HepG2 (cell line): ENCODE measurements around the gene ZNF467. TPM values are rescaled to one million over a fixed set of nuclear protein-coding genes. Genes with fewer than 3 reads are reported as not detected.

Experiments used
- ATAC-seq: fragments of 200-7000 bp; cut with Tn5 transposase; 3 replicates; pipeline ENCODE4 v1.9.1; 2020; ENCODE audit warnings: mild to moderate bottlenecking, moderate library complexity
- Bru-seq: library from RNA; stranded (reverse); fragments of 400-500 nt; gene quantifications from one replicate; lab custom pipeline; 2021; lab: Mats Ljungman, UMichigan
- BruChase-seq, 2 experiments: library from RNA; stranded (reverse); fragments of 400-500 nt; gene quantifications; one replicate each; lab custom pipeline; 2021; lab: Mats Ljungman, UMichigan
- BruUV-seq: library from RNA; stranded (reverse); fragments of 400-500 nt; replicated peaks from 2 replicates; lab custom pipeline; 2021; lab: Mats Ljungman, UMichigan
- CTCF ChIA-PET: fragments of 300-600 bp; formaldehyde crosslinking; extraction: SDS; loops from one replicate; lab custom pipeline; 2021; ENCODE audit warnings: low total read pairs, inconsistent platforms, low intra/inter-chr PET ratio; lab: Yijun Ruan, JAX
- POLR2A ChIA-PET: fragments of 350-600 bp; sonication (Branson Sonifier 250); formaldehyde crosslinking; loops from one replicate; lab custom pipeline; 2020; ENCODE audit warnings: antibody characterized with exemption, inconsistent platforms; lab: Yijun Ruan, JAX
- DNase-seq: peaks from one replicate; pipeline ENCODE4 v3.0.0-alpha.2; 2015; ENCODE audit warnings: low spot score
- FAIRE-seq: peaks from 3 replicates; lab custom pipeline; 2011; peaks lifted over from hg19 to GRCh38; lab: Jason Lieb, UNC
- H2AFZ ChIP-seq: one replicate; pipeline ENCODE4 v1.6.1; 2011; ENCODE audit warnings: low read length, inconsistent platforms
- H3K27ac ChIP-seq: fragments of 300-600 bp; 3 replicates; pipeline ENCODE4 v1.8.0; 2011; ENCODE audit warnings: mixed run types, mild to moderate bottlenecking, mixed read lengths, low read length, inconsistent platforms; ENCODE audit not compliant: insufficient read depth; ENCODE audit errors: extremely low read length
- H3K27me3 ChIP-seq, 2 experiments: fragments of 200-600 bp in 1 of 2; 2 replicates in 1 of 2; 3 replicates in 1 of 2; pipeline versions ENCODE4 v1.6.0 to v1.8.0; 2011; ENCODE audit warnings: low read length in 2 of 2, mild to moderate bottlenecking in 2 of 2, moderate library complexity in 2 of 2, inconsistent platforms in 1 of 2; ENCODE audit not compliant: insufficient read depth in 2 of 2, control insufficient read depth in 1 of 2
- H3K36me3 ChIP-seq, 2 experiments: fragments of 200-600 bp in 1 of 2; replicated peaks in 1 of 2; 2 replicates in 1 of 2; 3 replicates in 1 of 2; pipeline versions ENCODE4 v1.5.1 to v1.8.0; 2011; ENCODE audit warnings: low read length in 2 of 2, inconsistent platforms in 1 of 2; ENCODE audit not compliant: insufficient read depth in 2 of 2, control insufficient read depth in 1 of 2
- H3K4me1 ChIP-seq: 2 replicates; pipeline ENCODE4 v1.5.1; 2012; ENCODE audit warnings: low read length, inconsistent platforms; ENCODE audit not compliant: insufficient read depth
- H3K4me2 ChIP-seq: 2 replicates; pipeline ENCODE4 v1.6.0; 2011; ENCODE audit warnings: low read depth, low read length, inconsistent platforms
- H3K4me3 ChIP-seq, 3 experiments: fragments of 200-600 bp in 1 of 3; sonication (generic), shearing (Covaris generic) in 1 of 3; replicated peaks in 1 of 3; 2 replicates each; pipeline ENCODE4 v1.5.1; 2011 to 2016; ENCODE audit warnings: low read length in 3 of 3, inconsistent platforms in 2 of 3, low read depth in 2 of 3, mild to moderate bottlenecking in 2 of 3, control low read depth in 1 of 3, mixed read lengths in 1 of 3; ENCODE audit not compliant: insufficient read depth in 1 of 3
- H3K79me2 ChIP-seq: one replicate; pipeline ENCODE4 v1.6.1; 2011; ENCODE audit warnings: low read length, inconsistent platforms; ENCODE audit not compliant: insufficient read depth
- H3K9ac ChIP-seq: 2 replicates; pipeline ENCODE4 v1.6.0; 2011; ENCODE audit warnings: mild to moderate bottlenecking, low read depth, low read length, inconsistent platforms; ENCODE audit not compliant: insufficient read depth
- H3K9me3 ChIP-seq: 2 replicates; pipeline ENCODE4 v1.5.1; 2012; ENCODE audit warnings: mild to moderate bottlenecking, low read length
- H4K20me1 ChIP-seq: 2 replicates; pipeline ENCODE4 v1.6.0; 2011; ENCODE audit warnings: inconsistent platforms, mild to moderate bottlenecking, low read length, moderate library complexity; ENCODE audit not compliant: insufficient read depth
- HCFC1 ChIP-seq: fragments of 150-350 bp; IDR thresholded peaks from 2 replicates; pipeline ENCODE4 v1.6.1; 2014; ENCODE audit warnings: low read depth, low read length
- HNRNPK ChIP-seq: fragments of 200-400 bp; formaldehyde crosslinking; IDR thresholded peaks from 2 replicates; pipeline ENCODE4 v1.6.1; 2018; ENCODE audit warnings: low read length, low read depth, moderate library complexity, mild to moderate bottlenecking; ENCODE audit not compliant: poor library complexity, severe bottlenecking
- HNRNPL ChIP-seq: fragments of 200-400 bp; formaldehyde crosslinking; IDR thresholded peaks from 2 replicates; pipeline ENCODE4 v1.6.1; 2017; ENCODE audit warnings: mild to moderate bottlenecking, low read depth, low read length
- PATZ1 ChIP-seq: sonication (generic); formaldehyde crosslinking; IDR thresholded peaks from 2 replicates; pipeline ENCODE4 v1.4.0; 2020; ENCODE audit warnings: missing genetic modification reagents
- PCBP1 ChIP-seq: fragments of 200-400 bp; formaldehyde crosslinking; IDR thresholded peaks from 2 replicates; pipeline ENCODE4 v1.6.1; 2017; ENCODE audit warnings: mild to moderate bottlenecking, low read depth, low read length, borderline replicate concordance
- SNAPC2 ChIP-seq: sonication (generic); formaldehyde crosslinking; IDR thresholded peaks from 2 replicates; pipeline ENCODE4 v1.8.1; 2022; ENCODE audit warnings: mild to moderate bottlenecking, missing genetic modification reagents
- ZNF263 ChIP-seq: sonication (generic); formaldehyde crosslinking; IDR thresholded peaks from 2 replicates; pipeline ENCODE4 v1.4.0; 2020; ENCODE audit warnings: missing genetic modification reagents
- WGBS: methylation state at CpG from one replicate; pipeline ENCODE4 v1.1.6; 2017; ENCODE audit warnings: low lambda C conversion rate; 5-methylcytosine and 5-hydroxymethylcytosine counted together
- in situ Hi-C: cut with HindIII; loops from 2 replicates; pipeline ENCODE4 v1.10.0; 2017; ENCODE audit warnings: low pct_unique_long_range_greater_than_20kb; ENCODE audit not compliant: extremely low pct_ligation_motif_present
- intact Hi-C: fragments of 100-400 bp; cut with micrococcal nuclease; formaldehyde crosslinking; loops from one replicate; pipeline ENCODE4 v1.10.0; 2022; ENCODE audit not compliant: unreplicated experiment
- long read RNA-seq, 2 experiments: library from RNA in 1 of 2; library from polyadenylated mRNA in 1 of 2; stranded (forward) in 1 of 2; unstranded in 1 of 2; transcript quantifications; one replicate each; pipeline ENCODE4 v2.0.0, GENCODE V29; 2019 to 2022
- polyA minus RNA-seq, 3 experiments: library from RNA; depleted of rRNA, polyadenylated mRNA; stranded (reverse); fragments of >200 nt; gene quantifications; 2 replicates each; pipeline ENCODE4 v1.2.3, GENCODE V29; 2011; ENCODE audit warnings: low replicate concordance in 1 of 3
- polyA plus RNA-seq, 8 experiments: library from polyadenylated mRNA; depleted of rRNA in 3 of 8; stranded (reverse) in 7 of 8; unstranded in 1 of 8; fragments of >200 nt; fragmentation: Illumina TruSeq in 4 of 8; extraction: Trizol in 4 of 8; gene quantifications; 2 replicates each; pipeline versions ENCODE4 v1.2.1 to v1.2.3, GENCODE V29; 2011 to 2016; ENCODE audit warnings: low read depth in 4 of 8, missing spikeins in 1 of 8, mixed read lengths in 1 of 8; ENCODE audit not compliant: insufficient read depth in 1 of 8
- total RNA-seq, 5 experiments: library from RNA; depleted of rRNA; stranded (reverse); fragments of >200 nt; fragmentation: Illumina TruSeq; extraction: Trizol; gene quantifications; 2 replicates each; pipeline ENCODE4 v1.2.3, GENCODE V29; 2016; ENCODE audit warnings: low read depth in 1 of 5

The ZNF467 gene
- total RNA-seq (2016; rRNA removed; fragmentation: Illumina TruSeq; extraction: Trizol): not detected in 2 replicates
- total RNA-seq (2016; cell fraction: cytosol; rRNA removed; fragmentation: Illumina TruSeq; extraction: Trizol; ENCODE audit: low read depth): not detected in 2 replicates
- total RNA-seq (2016; cell fraction: insoluble cytoplasmic fraction; rRNA removed; fragmentation: Illumina TruSeq; extraction: Trizol): not detected in 2 replicates
- not detected in 2 replicates for total RNA-seq (2016; cell fraction: membrane; rRNA removed; fragmentation: Illumina TruSeq; extraction: Trizol)
- not detected in 2 replicates for total RNA-seq (2016; cell fraction: nucleus; rRNA removed; fragmentation: Illumina TruSeq; extraction: Trizol)
- 0.03 TPM in 1 of 2 replicates, not detected in the other for polyA plus RNA-seq (2011; rRNA removed)
- polyA plus RNA-seq (2011; cell fraction: cytosol; rRNA removed): 0.01 and 0.04 TPM in 2 replicates
- 0.27 and 0.28 TPM in 2 replicates for polyA plus RNA-seq (2011; cell fraction: nucleus; rRNA removed)
- polyA plus RNA-seq (2012): not detected in 2 replicates
- 0.05 and 0.08 TPM in 2 replicates for polyA plus RNA-seq (2016; cell fraction: cytosol; fragmentation: Illumina TruSeq; extraction: Trizol; ENCODE audit: low read depth)
- not detected in 2 replicates for polyA plus RNA-seq (2016; cell fraction: insoluble cytoplasmic fraction; fragmentation: Illumina TruSeq; extraction: Trizol; ENCODE audit: low read depth)
- polyA plus RNA-seq (2016; cell fraction: membrane; fragmentation: Illumina TruSeq; extraction: Trizol; ENCODE audit: low read depth): not detected in 2 replicates
- not detected in 2 replicates for polyA plus RNA-seq (2016; cell fraction: nucleus; fragmentation: Illumina TruSeq; extraction: Trizol; ENCODE audit: insufficient read depth, low read depth)
- polyA minus RNA-seq (2011; rRNA and poly(A)+ RNA removed; ENCODE audit: low replicate concordance): 0.06 TPM in 1 of 2 replicates, not detected in the other
- not detected in 2 replicates for polyA minus RNA-seq (2011; cell fraction: cytosol; rRNA and poly(A)+ RNA removed)
- polyA minus RNA-seq (2011; cell fraction: nucleus; rRNA and poly(A)+ RNA removed): not detected in 2 replicates
- Bru-seq, nascent RNA: not detected
- percentile 14 among the genes with signal in this experiment for BruChase-seq, experiment 1, labeled RNA remaining after a 6-hour chase
- BruChase-seq, experiment 2, labeled RNA remaining after a 2-hour chase: not detected
- long read RNA-seq, experiment 1: 0 reads
- long read RNA-seq, experiment 2, partial matches to known transcripts: 0 of 1 reads
- long read RNA-seq, experiment 2, other reads (novel, unspliced or antisense): 0 of 1 reads

- FAIRE-seq (no peak), DNase-seq (no peak), ATAC-seq (peak; percentile 3; the same call in 1 of the 3 replicates)
- no TSS peak for BruUV-seq
- Histone ChIP-seq H3K27ac (no peak within 1 kb of the TSS), H3K36me3 (no peaks in the 10 kb centered on the region), H3K4me3 (peak within 1 kb of the TSS; percentile 55 to 69 (median 68); a peak in 5 of 6 replicates), H3K27me3 (peaks cover 23 to 55% of the 10 kb centered on the region in 2 experiments; a peak in 4 of 5 replicates), H3K4me2 (peak within 1 kb of the TSS; percentile 63), H3K4me1 (peaks cover 9% of the 10 kb centered on the region), H3K79me2 (no peaks in the 10 kb centered on the region), H3K9me3 (no peaks in the 10 kb centered on the region), H2AFZ (no peak within 1 kb of the TSS), H3K9ac (no peak within 1 kb of the TSS), H4K20me1 (0 out of 2 replicates have a peak, but pooled peaks cover 3% of the 10 kb centered on the region)
- intact Hi-C loops: no loop called here
- ChIA-PET CTCF (no interaction called here), POLR2A (no interaction called here)
- in situ Hi-C loops: no loop called here
- peak; percentile 60; the same call in 1 of the 2 replicates for TF ChIP-seq ZNF263 (CRISPR knock-in tag)
- peak; percentile 45; the same call in 1 of the 2 replicates for TF ChIP-seq PCBP1
- 0 out of 2 replicates have a peak, but pooled peaks have one; percentile 14 for TF ChIP-seq PATZ1 (CRISPR knock-in tag)
- TF ChIP-seq SNAPC2 (CRISPR knock-in tag): no peak
- no peak for TF ChIP-seq HNRNPL
- no peak for TF ChIP-seq HCFC1
- TF ChIP-seq HNRNPK: peak; percentile 72
- 1% methylated on average over 20 of the region's 57 CpGs for WGBS
Measured at GRCh38 chr7:149773446-149774236, at the start of gene ZNF467. TSS of gene ZNF467 (minus strand) at chr7:149773588. CDS start at chr7:149771032, 2,556 bp downstream.
